Cardiac fibroblast (primary cell): ENCODE results near the gene AKR1A1.
A peak's percentile ranks its signal among the peaks of the same experiment; 100 is the strongest.
"Not testable (repeated sequence)": the region's sequence is repeated elsewhere in the genome, so short reads cannot be mapped to it uniquely, and the experiment has no call there.

ENCODE experiments used
- DNase-seq, 2 donors: peaks; one replicate each; pipeline versions ENCODE4 v3.0.0 to v3.0.0-alpha.2; 2010; ENCODE audit warnings: low read depth in 2 of 2
- H3K4me3 ChIP-seq, 2 donors: replicated peaks in 1 of 2; 1 replicate in 1 of 2; 2 replicates in 1 of 2; pipeline ENCODE4 v1.5.1; 2011; ENCODE audit warnings: low read depth in 2 of 2, low read length in 2 of 2, mild to moderate bottlenecking in 2 of 2, moderate library complexity in 1 of 2
- CTCF ChIP-seq: IDR thresholded peaks from one replicate; pipeline ENCODE4 v1.5.1; 2011; ENCODE audit warnings: low read depth, mild to moderate bottlenecking, low read length, inconsistent platforms

The AKR1A1 gene

GRCh38 chr1:45510036-45510971, 40.3 kb upstream of the AKR1A1 start:
- TF ChIP-seq CTCF, result no peak

GRCh38 chr1:45510972-45511527, 39.6 kb upstream of the AKR1A1 start:
- no peak for DNase-seq
- no peak for TF ChIP-seq CTCF
- H3K4me3 ChIP-seq, result no peak overlapping the region

More at GRCh38 chr1:45510036-45510971, 40.3 kb upstream of the AKR1A1 start:
- no peak overlapping the region for H3K4me3 ChIP-seq
- DNase-seq, result no peak

GRCh38 chr1:45512641-45513054, 38.0 kb upstream of the AKR1A1 start:
- peak; percentile 76 for TF ChIP-seq CTCF
- H3K4me3 ChIP-seq, result no peak overlapping the region
- DNase-seq, result peak; percentile 74 to 78

GRCh38 chr1:45513532-45514260, 36.9 kb upstream of the AKR1A1 start:
- H3K4me3 ChIP-seq, DNase-seq: not testable (repeated sequence)

- TF ChIP-seq CTCF, result no peak
- no peak for DNase-seq
- H3K4me3 ChIP-seq, result no peak overlapping the region
Measured at GRCh38 chr1:45516036-45516435, 34.6 kb upstream of the AKR1A1 start.

GRCh38 chr1:45516465-45516864, 34.2 kb upstream of the AKR1A1 start:
- TF ChIP-seq CTCF, result no peak
- H3K4me3 ChIP-seq, result no peak overlapping the region
- no peak for DNase-seq

GRCh38 chr1:45518366-45518765, 32.3 kb upstream of the AKR1A1 start:
- H3K4me3 ChIP-seq, DNase-seq: not testable (repeated sequence)
